HepG2 (cell line): ENCODE data around the gene SNRNP35. TPM values are rescaled to one million over a fixed set of nuclear protein-coding genes. Genes with fewer than 3 reads are reported as not detected.

Experiments
- E2F1 ChIP-seq: sonication (generic); formaldehyde crosslinking; IDR thresholded peaks from 2 replicates; pipeline ENCODE4 v1.5.0; 2020; ENCODE audit warnings: missing genetic modification reagents
- FOSL2 ChIP-seq: sonication (generic); formaldehyde crosslinking; IDR thresholded peaks from 2 replicates; pipeline ENCODE4 v1.4.0; 2020; ENCODE audit warnings: missing genetic modification reagents
- FOXA1 ChIP-seq, 2 experiments: fragments of 450-650 bp in 1 of 2; sonication (generic) in 1 of 2; formaldehyde crosslinking in 1 of 2; IDR thresholded peaks; 2 replicates each; pipeline versions ENCODE4 v1.4.0 to v1.6.1; 2016 to 2020; ENCODE audit warnings: missing genetic modification reagents in 1 of 2
- FOXP1 ChIP-seq, 2 experiments: fragments of 450-650 bp in 1 of 2; IDR thresholded peaks; 2 replicates each; pipeline ENCODE4 v1.6.1; 2017 to 2018; ENCODE audit warnings: antibody characterized with exemption in 1 of 2
- HOXD1 ChIP-seq: sonication (generic); formaldehyde crosslinking; IDR thresholded peaks from 2 replicates; pipeline ENCODE4 v1.5.0; 2020; ENCODE audit warnings: missing genetic modification reagents
- MTF2 ChIP-seq: sonication (generic); formaldehyde crosslinking; IDR thresholded peaks from 2 replicates; pipeline ENCODE4 v1.5.0; 2020; ENCODE audit warnings: missing genetic modification reagents, borderline replicate concordance
- NR2F1 ChIP-seq, 2 experiments: fragments of 450-650 bp in 1 of 2; formaldehyde crosslinking in 1 of 2; IDR thresholded peaks; 2 replicates each; pipeline versions ENCODE4 v1.5.0 to v1.6.1; 2016 to 2020; ENCODE audit warnings: mild to moderate bottlenecking in 1 of 2, missing compliant biosample characterization in 1 of 2, missing genetic modification reagents in 1 of 2, moderate library complexity in 1 of 2
- NR3C1 ChIP-seq: sonication (generic); formaldehyde crosslinking; IDR thresholded peaks from 2 replicates; pipeline ENCODE4 v1.4.0; 2020; ENCODE audit warnings: missing genetic modification reagents
- RELA ChIP-seq: sonication (generic); formaldehyde crosslinking; IDR thresholded peaks from 2 replicates; pipeline ENCODE4 v1.4.0; 2020; ENCODE audit warnings: missing genetic modification reagents
- SKI ChIP-seq: fragments of 450-650 bp; IDR thresholded peaks from one replicate; pipeline ENCODE4 v1.6.1; 2018; ENCODE audit warnings: mild to moderate bottlenecking; ENCODE audit not compliant: partially characterized antibody
- TFDP2 ChIP-seq: sonication (generic); formaldehyde crosslinking; IDR thresholded peaks from 2 replicates; pipeline ENCODE4 v1.4.0; 2020; ENCODE audit warnings: missing genetic modification reagents
- ZBTB14 ChIP-seq: sonication (generic); formaldehyde crosslinking; IDR thresholded peaks from 2 replicates; pipeline ENCODE4 v1.4.0; 2020; ENCODE audit warnings: missing genetic modification reagents
- ZGPAT ChIP-seq: IDR thresholded peaks from 2 replicates; pipeline ENCODE4 v1.6.1; 2016; ENCODE audit warnings: mild to moderate bottlenecking
- ZMYM2 ChIP-seq: sonication (generic); formaldehyde crosslinking; IDR thresholded peaks from 2 replicates; pipeline ENCODE4 v1.8.0; 2022; ENCODE audit warnings: mild to moderate bottlenecking, missing genetic modification reagents
- ZNF264 ChIP-seq: sonication (generic); formaldehyde crosslinking; IDR thresholded peaks from 2 replicates; pipeline ENCODE4 v1.4.0; 2020; ENCODE audit warnings: missing genetic modification reagents
- ZNF280D ChIP-seq: sonication (generic); formaldehyde crosslinking; IDR thresholded peaks from 2 replicates; pipeline ENCODE4 v1.5.1; 2020; ENCODE audit warnings: mild to moderate bottlenecking, missing genetic modification reagents
- ZNF501 ChIP-seq: sonication (generic); formaldehyde crosslinking; IDR thresholded peaks from 2 replicates; pipeline ENCODE4 v1.5.1; 2020; ENCODE audit warnings: mild to moderate bottlenecking, moderate library complexity, missing genetic modification reagents
- ZNF547 ChIP-seq: sonication (generic); formaldehyde crosslinking; IDR thresholded peaks from 2 replicates; pipeline ENCODE4 v1.5.1; 2020; ENCODE audit warnings: mild to moderate bottlenecking, missing genetic modification reagents
- ZNF572 ChIP-seq: sonication (generic); formaldehyde crosslinking; IDR thresholded peaks from 2 replicates; pipeline ENCODE4 v1.5.1; 2020; ENCODE audit warnings: mild to moderate bottlenecking, missing genetic modification reagents
- ZNF639 ChIP-seq: conservative IDR thresholded peaks from 2 replicates; pipeline ENCODE4 v1.6.1; 2018; ENCODE audit warnings: missing genetic modification reagents
- ZSCAN22 ChIP-seq: sonication (generic); formaldehyde crosslinking; IDR thresholded peaks from 2 replicates; pipeline ENCODE4 v1.4.0; 2020; ENCODE audit warnings: mild to moderate bottlenecking, missing genetic modification reagents
- polyA plus RNA-seq, 8 experiments: library from polyadenylated mRNA; depleted of rRNA in 3 of 8; stranded (reverse) in 7 of 8; unstranded in 1 of 8; fragments of >200 nt; fragmentation: Illumina TruSeq in 4 of 8; extraction: Trizol in 4 of 8; gene quantifications; 2 replicates each; pipeline versions ENCODE4 v1.2.1 to v1.2.3, GENCODE V29; 2011 to 2016; ENCODE audit warnings: low read depth in 4 of 8, missing spikeins in 1 of 8, mixed read lengths in 1 of 8; ENCODE audit not compliant: insufficient read depth in 1 of 8
- total RNA-seq, 5 experiments: library from RNA; depleted of rRNA; stranded (reverse); fragments of >200 nt; fragmentation: Illumina TruSeq; extraction: Trizol; gene quantifications; 2 replicates each; pipeline ENCODE4 v1.2.3, GENCODE V29; 2016; ENCODE audit warnings: low read depth in 1 of 5

SNRNP35 gene
- total and polyA plus RNA-seq, 2 of the 13 experiments (the other 11 are each of a cell fraction or from before 2014, with no cell fraction given), result 11.3 to 22.6 TPM

GRCh38 chr12:123472438-123472849 lies 14.5 kb downstream of the SNRNP35 start (continued):
- TF ChIP-seq E2F1 (CRISPR knock-in tag), result 0 out of 2 replicates have a peak, but pooled peaks have one; percentile 49
- TF ChIP-seq FOXP1 (IDR thresholded peaks at IDR 0.05), result no peak
- TF ChIP-seq FOXP1 (CRISPR knock-in tag; IDR thresholded peaks at IDR 0.05), result peak; percentile 71
- 0 out of 2 replicates have a peak, but pooled peaks have one; percentile 32 for TF ChIP-seq ZNF639 (CRISPR knock-in tag)
- TF ChIP-seq ZBTB14, result peak; percentile 41; the same call in 1 of the 2 replicates
- TF ChIP-seq HOXD1 (CRISPR knock-in tag), result peak; percentile 83; the same call in 1 of the 2 replicates
- TF ChIP-seq FOXA1 (IDR thresholded peaks at IDR 0.05), result no peak
- TF ChIP-seq FOXA1 (CRISPR knock-in tag; IDR thresholded peaks at IDR 0.05), result peak; percentile 63
- TF ChIP-seq ZSCAN22 (CRISPR knock-in tag), result no peak
- TF ChIP-seq RELA, result 0 out of 2 replicates have a peak, but pooled peaks have one; percentile 77
- TF ChIP-seq ZNF547 (CRISPR knock-in tag), result peak; percentile 65
- peak; percentile 19 for TF ChIP-seq SKI
- no peak for TF ChIP-seq ZNF572 (CRISPR knock-in tag)
- TF ChIP-seq TFDP2 (CRISPR knock-in tag), result peak; percentile 67
- peak; percentile 60; the same call in 1 of the 2 replicates for TF ChIP-seq ZNF280D (CRISPR knock-in tag)
- TF ChIP-seq MTF2 (CRISPR knock-in tag), result no peak
- TF ChIP-seq ZNF501 (CRISPR knock-in tag), result peak; percentile 57; the same call in 1 of the 2 replicates
- TF ChIP-seq NR3C1 (CRISPR knock-in tag), result no peak
- TF ChIP-seq ZGPAT (CRISPR knock-in tag), result peak; percentile 80
- peak; percentile 61 for TF ChIP-seq FOSL2 (CRISPR knock-in tag)
- peak in 1 of 2 experiments; percentile 71; a peak in 2 of 4 replicates for TF ChIP-seq NR2F1 (CRISPR knock-in tag; IDR thresholded peaks at IDR 0.05)
- TF ChIP-seq ZNF264 (CRISPR knock-in tag), result peak; percentile 76; the same call in 1 of the 2 replicates
- peak; percentile 74; the same call in 1 of the 2 replicates for TF ChIP-seq ZMYM2 (CRISPR knock-in tag)
